Prostate gland (tissue), 2 donors: ENCODE results near the gene CABP2. TPM values are rescaled to one million over a fixed set of nuclear protein-coding genes. Genes with fewer than 3 reads are reported as not detected.

ENCODE experiments used
- DNase-seq: peaks from one replicate; pipeline ENCODE4 v3.0.0-alpha.2; 2019; ENCODE audit warnings: low spot score
- H3K27ac ChIP-seq, 2 donors: fragments of 200-600 bp; sonication (generic); 2 replicates each; pipeline ENCODE4 v1.5.1; 2017 to 2019
- H3K27me3 ChIP-seq: fragments of 200-600 bp; sonication (generic); replicated peaks from 2 replicates; pipeline ENCODE4 v1.5.1; 2019; ENCODE audit not compliant: insufficient read depth
- H3K36me3 ChIP-seq, 2 donors: fragments of 200-600 bp; sonication (generic); 1 replicate in 1 of 2; 2 replicates in 1 of 2; pipeline versions ENCODE4 v1.5.1 to v1.8.1; 2017 to 2019
- H3K4me1 ChIP-seq: fragments of 200-600 bp; sonication (generic); replicated peaks from 2 replicates; pipeline ENCODE4 v1.5.1; 2019
- H3K4me3 ChIP-seq, 2 donors: fragments of 200-600 bp; sonication (generic); 2 replicates each; pipeline ENCODE4 v1.5.1; 2017 to 2019
- H3K9me3 ChIP-seq: fragments of 200-600 bp; sonication (generic); 2 replicates; pipeline ENCODE4 v1.5.1; 2017
- CTCF ChIP-seq, 4 experiments: fragments of 200-600 bp in 2 of 4; fragments of 450-650 bp in 2 of 4; sonication (generic) in 2 of 4; IDR thresholded peaks; 1 replicate in 3 of 4; 2 replicates in 1 of 4; pipeline ENCODE4 v1.5.1; 2016 to 2019; ENCODE audit warnings: antibody characterized with exemption in 4 of 4, mild to moderate bottlenecking in 2 of 4, moderate library complexity in 2 of 4
- POLR2A ChIP-seq: fragments of 450-650 bp; IDR thresholded peaks from one replicate; pipeline ENCODE4 v1.6.1; 2016; ENCODE audit warnings: antibody characterized with exemption, mild to moderate bottlenecking
- POLR2AphosphoS5 ChIP-seq: sonication (generic); formaldehyde crosslinking; IDR thresholded peaks from one replicate; pipeline ENCODE4 v1.6.1; 2017; ENCODE audit warnings: antibody characterized with exemption
- WGBS: methylation state at CpG from one replicate; pipeline ENCODE4 v1.1.5; 2018; 5-methylcytosine and 5-hydroxymethylcytosine counted together
- intact Hi-C: fragments of 100-400 bp; cut with DNase I; formaldehyde crosslinking; loops from one replicate; pipeline ENCODE4 v1.14.2; 2022
- total RNA-seq, 2 donors: library from RNA; depleted of rRNA; stranded (reverse); fragments of >200 nt; gene quantifications; one replicate each; pipeline ENCODE4 v1.1.0, GENCODE V29; 2016

Gene CABP2
- total RNA-seq, 2 donors from 2014 or later = not detected

- Histone ChIP-seq H3K27ac (no peak overlapping the region), H3K27me3 (no peaks in the 10 kb centered on the region), H3K36me3 (no peaks in the 10 kb centered on the region), H3K4me3 (no peak overlapping the region), H3K9me3 (no peaks in the 10 kb centered on the region), H3K4me1 (no peaks in the 10 kb centered on the region)
- no peak for DNase-seq
- intact Hi-C loops = no loop called here
- TF ChIP-seq POLR2A (no peak), CTCF (IDR thresholded peaks at IDR 0.05) (no peak), POLR2AphosphoS5 (no peak)
- WGBS = 45% methylated on average over 2 of the region's 2 CpGs
Measured at GRCh38 chr11:67543585-67543984, 20.3 kb upstream of the CABP2 start.

GRCh38 chr11:67542971-67543370 is 19.7 kb upstream of the CABP2 start:
- WGBS = 52% methylated on average over 7 of the region's 7 CpGs
- H3K9me3 ChIP-seq = no peaks in the 10 kb centered on the region
- DNase-seq = no peak
- H3K36me3 ChIP-seq = no peaks in the 10 kb centered on the region
- no peak overlapping the region for H3K4me3 ChIP-seq
- no peaks in the 10 kb centered on the region for H3K27me3 ChIP-seq
- TF ChIP-seq POLR2A = no peak
- no peak for TF ChIP-seq POLR2AphosphoS5
- no peak for TF ChIP-seq CTCF (IDR thresholded peaks at IDR 0.05)
- no peaks in the 10 kb centered on the region for H3K4me1 ChIP-seq
- H3K27ac ChIP-seq = no peak overlapping the region
- intact Hi-C loops = no loop called here

DNA sequence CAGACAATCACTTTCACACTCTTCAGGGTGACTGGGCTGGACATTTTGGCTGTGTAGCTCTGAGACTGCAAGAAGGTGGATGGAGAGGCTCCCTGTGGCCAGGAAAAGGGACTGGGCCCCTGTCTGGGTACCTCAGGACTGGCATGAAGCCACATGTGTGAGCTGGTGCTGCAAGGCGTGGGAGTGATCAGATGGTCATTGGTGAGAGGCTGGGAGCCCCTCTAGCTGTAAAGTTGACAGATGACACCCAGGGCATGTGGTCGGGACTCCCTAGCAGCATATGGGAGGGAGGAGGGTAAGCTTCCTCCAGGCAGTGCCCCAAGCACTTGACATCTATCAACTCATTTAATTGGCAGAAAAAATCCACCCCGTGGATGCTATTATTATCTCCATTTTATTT is 18.9 kb upstream of the CABP2 start:
- intact Hi-C loops = no loop called here
- DNase-seq = no peak
- TF ChIP-seq CTCF (IDR thresholded peaks at IDR 0.05) = no peak
- no peak for TF ChIP-seq POLR2AphosphoS5
- no peak for TF ChIP-seq POLR2A
- Histone ChIP-seq H3K9me3 (no peaks in the 10 kb centered on the region), H3K27ac (no peak overlapping the region), H3K27me3 (no peaks in the 10 kb centered on the region), H3K4me3 (no peak overlapping the region), H3K4me1 (no peaks in the 10 kb centered on the region), H3K36me3 (no peaks in the 10 kb centered on the region)
- 47% methylated on average over 3 of the region's 3 CpGs for WGBS

DNA sequence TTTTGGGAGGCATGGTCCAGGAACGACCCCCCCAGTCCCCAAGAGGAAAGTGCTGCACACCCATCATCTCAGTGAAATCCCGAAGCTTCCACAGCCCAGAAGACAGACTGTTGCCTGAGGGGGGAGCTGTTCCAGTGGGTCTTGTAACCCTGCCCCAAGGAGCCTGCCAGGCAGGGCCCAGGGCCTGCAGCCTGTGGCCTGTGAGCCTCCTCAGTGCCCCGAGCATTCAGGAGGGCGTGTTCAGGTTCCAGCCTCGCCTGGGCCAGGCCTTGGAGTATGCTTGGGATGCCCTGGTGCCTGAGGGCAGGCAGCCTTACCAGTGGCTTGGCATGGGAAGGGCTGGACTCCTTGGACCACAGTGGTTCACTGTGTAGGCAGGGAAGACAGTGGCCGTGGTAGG is 18.0 kb upstream of the CABP2 start:
- no peaks in the 10 kb centered on the region for H3K27me3 ChIP-seq
- 92% methylated on average over 6 of the region's 6 CpGs for WGBS
- intact Hi-C loops = no loop called here
- no peak overlapping the region for H3K4me3 ChIP-seq
- no peaks in the 10 kb centered on the region for H3K4me1 ChIP-seq
- H3K27ac ChIP-seq = no peak overlapping the region
- no peak for TF ChIP-seq CTCF (IDR thresholded peaks at IDR 0.05)
- TF ChIP-seq POLR2A = no peak
- TF ChIP-seq POLR2AphosphoS5 = no peak
- H3K36me3 ChIP-seq = no peaks in the 10 kb centered on the region
- H3K9me3 ChIP-seq = no peaks in the 10 kb centered on the region
- no peak for DNase-seq

DNA sequence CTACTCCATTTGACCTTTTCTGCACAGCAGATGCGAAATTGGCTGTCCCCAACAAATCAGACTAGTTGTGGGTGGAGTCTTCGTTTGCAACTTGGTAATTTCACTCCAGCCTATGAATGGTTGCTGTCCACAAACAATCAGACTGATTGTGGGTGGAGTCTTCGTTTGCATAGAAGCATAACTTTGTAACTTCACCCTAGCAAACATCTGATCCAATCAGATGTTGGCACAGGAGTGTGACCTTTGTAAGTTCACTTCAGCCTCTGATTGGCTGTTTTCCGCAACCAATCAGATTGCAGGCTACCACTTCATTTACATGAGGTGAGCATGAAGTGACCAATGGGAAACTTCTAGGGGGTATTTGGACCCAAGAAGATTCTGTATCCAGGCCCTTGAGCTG is 16.3 kb upstream of the CABP2 start:
- DNase-seq = no peak
- no peak for TF ChIP-seq POLR2A
- no peak for TF ChIP-seq CTCF (IDR thresholded peaks at IDR 0.05)
- TF ChIP-seq POLR2AphosphoS5 = no peak
- Histone ChIP-seq H3K9me3 (no peaks in the 10 kb centered on the region), H3K4me3 (no peak overlapping the region), H3K27ac (no peak overlapping the region), H3K4me1 (no peaks in the 10 kb centered on the region), H3K36me3 (no peaks in the 10 kb centered on the region), H3K27me3 (no peaks in the 10 kb centered on the region)
- 91% methylated on average over 4 of the region's 4 CpGs for WGBS
- intact Hi-C loops = no loop called here
